ENCODE data around the gene CSNK2A1.

- TF ChIP-seq, protein P1, sequence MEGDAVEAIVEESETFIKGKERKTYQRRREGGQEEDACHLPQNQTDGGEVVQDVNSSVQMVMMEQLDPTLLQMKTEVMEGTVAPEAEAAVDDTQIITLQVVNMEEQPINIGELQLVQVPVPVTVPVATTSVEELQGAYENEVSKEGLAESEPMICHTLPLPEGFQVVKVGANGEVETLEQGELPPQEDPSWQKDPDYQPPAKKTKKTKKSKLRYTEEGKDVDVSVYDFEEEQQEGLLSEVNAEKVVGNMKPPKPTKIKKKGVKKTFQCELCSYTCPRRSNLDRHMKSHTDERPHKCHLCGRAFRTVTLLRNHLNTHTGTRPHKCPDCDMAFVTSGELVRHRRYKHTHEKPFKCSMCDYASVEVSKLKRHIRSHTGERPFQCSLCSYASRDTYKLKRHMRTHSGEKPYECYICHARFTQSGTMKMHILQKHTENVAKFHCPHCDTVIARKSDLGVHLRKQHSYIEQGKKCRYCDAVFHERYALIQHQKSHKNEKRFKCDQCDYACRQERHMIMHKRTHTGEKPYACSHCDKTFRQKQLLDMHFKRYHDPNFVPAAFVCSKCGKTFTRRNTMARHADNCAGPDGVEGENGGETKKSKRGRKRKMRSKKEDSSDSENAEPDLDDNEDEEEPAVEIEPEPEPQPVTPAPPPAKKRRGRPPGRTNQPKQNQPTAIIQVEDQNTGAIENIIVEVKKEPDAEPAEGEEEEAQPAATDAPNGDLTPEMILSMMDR (IDR thresholded peaks at IDR 0.05): no peak
- no peak for TF ChIP-seq POLR2A (IDR thresholded peaks at IDR 0.05)
These were observed 6.3 kb upstream of the CSNK2A1 start for GRCh38 chr20:549722-550496.
